HG03457 (cell line): Measurements from ENCODE around the gene KIZ.

ENCODE experiments used
- ATAC-seq: cut with Tn5 transposase; IDR thresholded peaks from one replicate; pipeline ENCODE4 v1.9.1; 2021; ENCODE audit warnings: moderate number of reproducible peaks; ENCODE audit not compliant: unreplicated experiment

Gene KIZ, protein sequence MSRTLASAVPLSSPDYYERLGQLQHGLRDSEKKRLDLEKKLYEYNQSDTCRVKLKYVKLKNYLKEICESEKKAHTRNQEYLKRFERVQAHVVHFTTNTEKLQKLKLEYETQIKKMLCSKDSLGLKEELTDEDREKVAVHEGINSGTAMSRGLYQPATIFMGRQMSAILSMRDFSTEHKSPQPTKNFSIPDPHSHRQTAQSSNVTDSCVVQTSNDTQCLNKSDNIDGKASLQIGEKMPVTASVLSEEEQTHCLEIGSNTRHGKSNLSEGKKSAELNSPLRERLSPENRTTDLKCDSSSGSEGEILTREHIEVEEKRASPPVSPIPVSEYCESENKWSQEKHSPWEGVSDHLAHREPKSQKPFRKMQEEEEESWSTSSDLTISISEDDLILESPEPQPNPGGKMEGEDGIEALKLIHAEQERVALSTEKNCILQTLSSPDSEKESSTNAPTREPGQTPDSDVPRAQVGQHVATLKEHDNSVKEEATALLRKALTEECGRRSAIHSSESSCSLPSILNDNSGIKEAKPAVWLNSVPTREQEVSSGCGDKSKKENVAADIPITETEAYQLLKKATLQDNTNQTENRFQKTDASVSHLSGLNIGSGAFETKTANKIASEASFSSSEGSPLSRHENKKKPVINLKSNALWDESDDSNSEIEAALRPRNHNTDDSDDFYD

DNA sequence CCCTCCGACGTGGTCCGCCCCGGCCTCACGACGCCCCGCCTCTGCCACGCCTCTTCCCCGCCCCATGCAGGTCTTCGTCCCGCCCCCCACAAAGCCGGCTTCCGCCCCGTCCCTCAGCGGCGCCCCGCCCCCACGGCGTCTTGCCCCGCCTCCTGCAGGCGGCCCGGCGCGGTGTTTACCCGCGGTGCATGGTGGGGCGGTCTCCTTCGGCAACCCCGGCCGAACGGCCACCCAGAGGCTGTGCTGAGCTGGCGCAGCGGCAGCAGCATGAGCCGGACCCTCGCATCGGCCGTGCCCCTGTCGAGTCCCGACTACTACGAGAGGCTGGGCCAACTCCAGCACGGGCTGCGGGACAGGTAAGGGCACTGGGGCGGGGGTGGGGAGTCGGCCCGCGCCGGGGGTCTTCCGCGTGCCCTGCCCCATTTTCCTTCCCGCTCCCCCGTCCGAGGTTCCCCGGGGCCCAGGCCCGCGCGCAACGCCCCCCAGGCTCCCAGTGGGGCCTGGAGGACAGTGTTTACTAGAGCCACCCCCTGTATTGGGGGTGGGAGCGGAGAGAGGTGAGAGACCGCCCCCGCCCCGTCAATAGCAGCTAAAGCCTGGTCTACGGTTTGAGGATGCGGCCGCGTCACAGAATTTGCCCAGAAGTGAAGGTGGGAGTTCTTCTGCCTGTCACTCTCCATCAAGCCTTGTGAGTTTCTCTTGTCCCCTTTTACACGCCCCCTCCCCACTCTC lies at the start of gene KIZ:
KIZ (plus strand) TSS at position 234 of the 732 bp plus-strand sequence; CDS start at position 268, 34 bp downstream.
- ATAC-seq, result peak; percentile 97

DNA sequence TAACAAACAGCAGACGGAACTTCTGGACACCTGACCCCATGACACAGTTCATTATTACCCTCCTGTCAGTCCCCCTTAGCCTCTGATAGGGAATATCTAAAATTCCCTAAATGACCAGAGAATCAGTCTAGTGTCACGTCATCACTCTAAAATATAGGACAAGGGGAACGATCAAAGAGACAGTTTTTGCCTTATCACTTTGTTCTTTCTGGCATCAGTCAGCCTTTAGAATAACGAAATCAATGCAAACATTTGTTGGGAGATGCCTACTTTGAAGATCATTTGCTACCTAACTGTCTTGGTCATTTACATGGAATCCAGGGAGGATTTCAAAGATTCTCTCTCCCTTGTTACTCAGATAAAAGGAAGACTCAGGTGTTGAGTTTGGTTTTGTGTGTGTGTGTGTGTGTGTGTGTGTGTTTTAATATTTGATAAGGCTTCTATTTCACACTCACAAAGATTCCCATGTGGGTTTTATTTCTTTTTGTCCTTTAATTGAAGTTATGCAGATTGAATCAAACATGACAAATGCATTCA lies 48.0 kb upstream of the KIZ start:
- no peak for ATAC-seq

DNA sequence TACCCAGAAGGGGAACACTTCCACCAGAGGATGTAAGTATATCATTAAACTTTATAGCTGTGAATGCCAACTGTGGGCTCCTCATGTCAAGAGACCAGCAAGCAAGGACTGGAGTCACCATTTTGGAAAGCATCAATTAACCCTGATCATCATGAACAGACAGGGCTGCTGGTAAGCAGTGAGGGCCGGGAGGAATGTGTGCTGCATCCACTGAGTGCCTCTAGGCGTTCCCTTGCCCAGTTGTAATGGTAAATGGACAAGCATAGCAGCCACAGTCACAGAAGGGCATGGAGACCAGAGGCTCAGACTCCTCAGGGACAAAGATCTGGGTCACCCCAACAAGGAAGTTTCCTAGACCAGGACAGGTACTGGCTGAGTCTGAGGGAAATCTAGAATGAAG lies 43.3 kb upstream of the KIZ start:
- no peak for ATAC-seq

DNA sequence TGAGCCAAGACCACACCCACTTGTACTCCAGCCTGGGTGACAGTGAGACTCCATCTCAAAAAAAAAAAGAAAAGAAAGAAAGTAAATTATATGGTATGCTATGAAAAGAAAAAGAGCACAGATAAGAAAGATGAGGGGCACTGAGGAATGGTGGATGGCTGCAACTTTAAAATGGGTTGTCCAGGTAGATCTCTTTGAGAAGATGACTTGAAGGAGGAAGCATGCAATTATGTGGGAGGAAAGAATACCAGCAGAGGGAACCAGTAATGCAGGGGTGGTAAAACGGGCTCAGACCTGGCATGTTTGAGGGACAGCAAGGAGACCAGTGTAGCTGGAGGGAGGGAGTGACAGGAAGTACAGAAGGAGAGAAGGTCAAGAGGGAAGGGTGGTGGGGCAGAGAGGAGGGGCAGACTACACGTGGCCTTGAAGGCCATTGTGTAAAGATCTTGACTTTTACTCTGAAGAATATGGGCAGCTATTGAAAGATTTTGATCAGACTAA lies 42.0 kb upstream of the KIZ start:
- ATAC-seq, result no peak

DNA sequence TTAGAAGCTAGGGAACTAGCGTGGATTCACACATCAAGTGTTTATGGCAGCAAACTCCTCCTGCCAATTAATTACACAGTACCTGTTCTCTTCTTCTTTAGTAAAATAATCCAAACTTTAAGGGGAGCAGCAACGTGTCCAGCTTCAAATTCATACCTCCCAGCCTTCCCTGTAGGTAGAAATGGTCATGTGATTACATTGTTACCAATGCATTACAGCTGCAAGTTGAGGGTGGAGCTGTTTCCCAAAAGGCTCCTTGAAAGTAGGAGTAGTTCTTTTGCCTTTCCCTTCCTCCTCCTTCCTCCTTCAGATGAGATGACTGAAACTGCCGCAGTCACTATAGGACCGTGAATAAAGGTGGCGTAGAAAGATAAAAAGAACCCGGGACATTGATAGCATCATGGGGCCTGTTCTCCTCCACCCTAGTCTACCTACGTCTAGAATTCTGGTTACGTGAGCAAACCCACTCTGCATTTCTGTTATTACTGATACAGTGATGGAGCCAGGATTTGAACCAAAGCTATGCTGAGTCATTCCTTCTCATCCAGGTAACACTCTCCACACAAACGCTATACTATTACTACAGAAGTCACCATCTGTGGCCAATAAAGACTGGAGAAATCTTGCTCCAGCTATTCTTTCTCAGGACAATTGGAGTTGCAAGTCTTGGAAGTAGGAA lies 37.9 kb upstream of the KIZ start:
- no peak for ATAC-seq

DNA sequence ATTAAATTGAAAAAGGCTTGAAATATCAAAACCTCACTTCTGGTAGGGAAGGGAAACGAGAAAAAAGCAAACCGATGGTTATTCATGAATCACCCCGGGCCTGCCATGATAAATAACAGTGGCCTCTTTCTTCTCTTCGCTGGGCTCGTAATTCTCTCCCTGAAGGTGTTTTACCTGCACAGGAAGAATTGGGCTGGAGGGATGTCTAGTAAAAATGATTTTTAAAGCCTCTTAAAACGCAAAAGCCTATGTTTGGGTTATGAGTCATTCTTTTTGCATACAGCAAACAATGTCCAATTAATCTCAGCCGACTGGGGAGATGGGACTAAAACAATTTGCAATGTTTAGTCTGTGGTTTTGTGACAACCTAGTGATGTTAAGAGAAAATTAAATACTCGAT lies 36.5 kb upstream of the KIZ start:
- ATAC-seq, result no peak

DNA sequence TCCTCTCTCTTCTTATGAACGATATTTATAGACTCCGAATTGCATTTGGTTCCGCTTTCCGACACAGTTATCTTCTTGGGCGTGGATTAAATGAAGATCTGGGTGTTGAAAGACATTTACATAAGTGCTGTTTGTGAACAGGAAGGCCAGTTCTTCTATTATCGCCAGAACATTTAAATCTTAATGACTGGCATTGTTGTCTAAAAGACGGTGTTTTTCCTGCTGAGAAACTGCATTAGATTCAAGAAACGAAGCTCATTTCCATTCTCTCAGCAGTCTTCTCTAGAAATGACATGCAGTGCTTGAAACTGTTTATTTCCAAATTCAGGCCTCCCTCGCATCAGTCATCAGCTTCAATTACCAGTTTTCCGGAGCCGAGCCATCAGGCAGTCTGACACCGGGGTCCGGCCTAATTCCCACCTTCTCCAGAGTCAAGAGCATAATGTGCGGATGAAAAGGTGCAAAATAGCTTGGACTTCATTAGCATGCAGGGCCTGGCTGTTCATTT lies 35.7 kb upstream of the KIZ start:
- no peak for ATAC-seq

DNA sequence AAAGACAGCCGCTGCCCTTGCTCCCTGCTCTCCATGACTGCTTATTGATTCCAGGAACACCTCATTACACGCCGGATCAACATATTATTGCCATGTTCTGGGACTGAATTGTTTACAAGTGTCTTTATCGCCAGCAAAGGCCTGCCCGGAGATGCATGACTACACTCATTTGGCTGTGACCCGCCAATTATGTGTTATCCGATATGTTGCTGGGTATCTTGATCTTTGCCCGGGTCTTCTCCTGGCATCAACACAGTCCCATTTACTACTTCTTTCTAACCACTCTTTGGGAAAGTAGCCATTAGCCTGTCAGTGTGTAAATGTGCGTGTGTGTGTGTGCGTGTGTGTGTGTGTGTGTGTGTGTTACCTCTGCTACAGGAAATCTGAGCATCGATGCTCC lies 35.2 kb upstream of the KIZ start:
- no peak for ATAC-seq

DNA sequence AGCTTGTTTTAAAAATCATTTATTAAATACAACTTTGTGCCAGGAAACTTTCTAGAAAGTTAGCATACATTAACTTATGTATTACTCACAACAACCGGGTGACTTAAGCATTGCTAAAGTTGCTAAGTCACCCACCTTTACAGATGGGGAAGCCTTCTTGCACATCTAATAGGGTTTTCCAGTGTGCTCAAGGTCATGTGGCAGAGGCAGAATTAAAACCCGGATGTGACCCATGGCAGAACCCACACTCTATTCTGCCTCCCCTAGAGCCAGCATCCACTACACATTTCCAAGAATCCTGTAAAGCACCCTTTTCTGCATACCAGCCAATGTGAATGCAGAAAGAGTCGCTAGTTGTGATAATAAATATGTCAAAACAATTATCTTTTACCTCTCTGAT lies 33.1 kb upstream of the KIZ start:
- ATAC-seq, result no peak

DNA sequence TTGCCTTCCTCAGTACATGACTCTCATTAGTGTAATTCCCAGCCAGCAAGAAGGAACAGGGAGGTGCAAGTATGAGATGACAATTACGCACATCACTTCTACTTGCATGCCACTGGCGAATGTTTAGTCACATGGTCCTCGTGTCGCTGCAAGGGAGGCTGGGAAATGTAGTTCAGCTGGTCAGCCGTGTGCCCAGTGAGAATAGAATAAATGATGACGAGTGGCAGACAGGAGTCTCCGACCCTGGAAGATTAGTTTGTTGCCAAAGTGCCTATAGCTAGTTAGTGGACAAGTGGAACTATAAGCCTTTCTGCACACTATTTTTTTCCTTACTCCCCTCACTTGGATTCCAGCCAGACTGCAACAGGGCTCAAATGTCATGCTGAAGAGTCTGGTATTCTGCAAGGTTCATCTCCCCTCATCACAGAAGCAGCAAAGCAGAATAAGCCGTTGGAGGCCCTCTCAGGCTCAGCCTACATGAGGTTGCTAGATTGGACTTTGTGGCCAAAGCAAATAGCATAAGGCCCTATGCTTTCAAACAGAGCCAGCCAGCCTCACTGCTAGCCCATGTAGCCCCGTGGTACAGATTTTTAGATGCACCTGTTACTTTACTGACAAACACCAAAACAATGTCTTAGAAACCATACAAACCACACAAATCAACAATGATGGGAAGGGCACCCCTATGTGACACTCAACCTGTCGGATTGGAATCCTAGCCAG lies 29.4 kb upstream of the KIZ start:
- no peak for ATAC-seq

DNA sequence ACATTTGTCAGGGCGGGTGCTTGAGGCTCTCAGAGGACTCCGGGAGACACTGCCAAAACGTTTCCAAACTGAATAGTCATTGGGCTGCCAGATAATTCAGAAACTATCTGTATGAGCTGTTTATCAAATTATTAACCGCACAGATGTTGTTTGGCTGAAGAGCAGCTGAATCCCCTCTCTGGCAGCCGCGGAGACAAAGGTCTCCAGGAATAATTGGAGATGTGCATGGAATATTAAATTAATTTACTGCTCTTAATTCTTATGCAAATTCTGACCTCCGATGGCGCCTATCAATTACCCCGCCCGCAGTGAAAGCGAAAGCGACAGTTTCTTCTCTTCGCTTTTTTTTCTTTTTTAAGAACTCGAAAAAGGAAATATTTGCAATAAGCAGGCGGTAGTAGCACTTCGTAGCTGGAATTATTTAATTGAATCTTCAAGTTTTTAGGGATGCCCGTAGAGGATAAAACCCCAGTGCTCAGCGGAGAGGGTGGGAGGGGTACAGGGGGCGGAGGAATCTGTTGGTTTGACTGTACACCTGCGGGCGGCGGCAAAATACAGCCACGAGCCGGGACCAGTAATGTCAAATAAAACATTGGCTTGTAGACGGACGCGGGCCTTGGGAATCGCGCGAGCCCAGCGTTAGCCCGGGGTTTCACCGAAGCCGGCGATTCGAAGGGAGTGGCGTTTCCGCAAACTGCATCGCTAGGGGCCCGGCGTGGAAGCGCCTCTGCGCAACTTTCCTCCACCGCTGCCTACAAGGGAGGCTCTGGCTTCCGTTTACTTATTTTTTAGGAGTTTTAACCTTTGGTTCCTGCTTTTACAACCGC lies 25.9 kb upstream of the KIZ start:
- no peak for ATAC-seq

DNA sequence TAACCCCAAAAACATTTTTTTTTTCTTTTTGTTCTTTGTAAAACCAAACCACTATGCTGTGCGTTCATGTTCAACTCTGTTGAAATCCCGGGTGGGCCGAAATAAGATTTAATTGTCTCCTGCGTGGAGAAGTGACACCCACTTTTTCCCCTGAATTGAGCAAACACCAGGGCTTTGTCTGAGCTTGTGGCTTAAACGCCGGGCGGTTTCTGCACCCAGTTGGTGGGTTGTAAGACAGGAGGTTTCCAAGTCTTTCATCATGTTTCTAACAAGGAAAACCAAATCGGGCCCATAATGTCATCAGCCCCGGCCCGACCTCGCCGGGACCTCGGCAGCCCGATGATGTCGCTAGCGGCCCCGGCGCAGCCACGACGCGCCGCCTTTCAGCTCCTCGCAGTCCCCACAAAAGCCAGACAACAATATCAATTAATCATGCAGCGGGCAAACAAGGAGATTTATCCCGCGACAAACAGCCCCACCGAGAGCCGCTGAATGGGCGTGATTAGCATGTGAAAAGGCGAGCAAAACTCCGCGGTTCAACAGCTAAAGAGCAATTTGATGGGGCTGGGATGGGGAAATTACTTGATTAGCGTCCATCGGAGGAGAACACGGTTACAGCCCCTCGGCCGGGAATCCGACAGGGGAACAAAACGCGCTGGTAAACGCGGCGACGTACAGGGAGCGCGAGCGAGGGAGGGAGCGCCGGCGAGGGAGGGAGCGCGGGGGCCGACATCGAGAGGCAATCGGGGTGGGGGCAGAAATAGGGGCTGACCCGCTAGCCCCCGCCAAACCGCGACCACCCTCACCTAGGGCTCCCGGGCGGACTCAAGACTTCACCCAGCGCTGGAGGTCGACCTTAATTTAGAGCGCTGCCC lies 25.1 kb upstream of the KIZ start:
- ATAC-seq, result no peak

DNA sequence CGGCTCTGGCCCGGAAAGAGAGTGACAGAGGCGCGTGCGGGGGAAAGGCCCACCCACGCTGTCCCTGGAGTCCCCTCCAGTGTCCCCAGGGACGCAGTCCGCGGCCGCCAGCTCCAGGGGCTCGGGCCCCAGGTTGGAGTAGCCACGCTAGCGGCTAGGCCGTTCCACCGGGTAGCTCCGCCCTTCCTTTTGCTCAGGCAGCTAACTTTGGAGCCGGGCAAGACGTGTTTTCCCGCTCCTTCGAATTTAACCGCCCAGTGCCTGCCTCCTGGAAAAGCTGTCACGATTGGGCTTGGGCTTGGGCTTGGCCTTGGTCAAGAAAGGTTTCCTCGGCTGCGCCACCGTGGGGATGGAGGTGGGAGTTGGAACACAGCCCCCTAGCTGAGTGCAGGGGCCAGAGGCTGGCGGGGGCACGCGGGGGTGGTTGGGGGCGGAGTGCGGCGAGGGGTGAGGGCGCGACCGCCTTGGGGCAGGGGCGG lies 24.4 kb upstream of the KIZ start:
- ATAC-seq, result no peak

DNA sequence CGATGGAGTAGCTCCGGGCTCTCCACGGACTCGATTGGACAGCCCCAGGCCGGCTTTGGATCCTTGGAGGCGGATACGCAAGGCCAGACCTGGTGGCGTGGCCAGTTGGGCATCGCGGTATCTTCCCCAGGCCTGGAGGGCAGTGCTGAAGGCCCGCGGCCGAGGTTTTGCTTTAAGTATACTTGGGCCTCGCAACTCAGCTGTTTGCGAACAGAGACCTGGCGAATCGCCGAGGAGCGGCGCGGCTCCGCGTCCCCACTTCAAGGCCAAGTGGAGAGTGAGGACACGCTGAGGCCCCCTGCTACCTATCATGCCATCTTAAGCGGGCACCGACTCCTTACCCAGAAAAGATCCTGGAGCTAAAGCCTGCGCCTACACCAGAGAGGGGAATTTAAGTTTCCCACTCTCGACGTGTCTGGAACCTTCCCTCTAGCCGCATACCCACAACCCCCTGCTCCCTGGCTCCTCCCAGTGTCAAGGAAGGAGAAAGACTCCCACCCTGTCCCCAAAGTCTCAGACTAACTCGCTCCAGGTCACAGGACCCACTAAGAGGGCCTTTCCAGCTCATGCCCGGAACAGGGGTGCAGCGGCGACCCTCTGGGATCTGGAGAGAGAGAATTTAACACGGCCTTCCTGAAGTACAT lies 23.8 kb upstream of the KIZ start:
- no peak for ATAC-seq

DNA sequence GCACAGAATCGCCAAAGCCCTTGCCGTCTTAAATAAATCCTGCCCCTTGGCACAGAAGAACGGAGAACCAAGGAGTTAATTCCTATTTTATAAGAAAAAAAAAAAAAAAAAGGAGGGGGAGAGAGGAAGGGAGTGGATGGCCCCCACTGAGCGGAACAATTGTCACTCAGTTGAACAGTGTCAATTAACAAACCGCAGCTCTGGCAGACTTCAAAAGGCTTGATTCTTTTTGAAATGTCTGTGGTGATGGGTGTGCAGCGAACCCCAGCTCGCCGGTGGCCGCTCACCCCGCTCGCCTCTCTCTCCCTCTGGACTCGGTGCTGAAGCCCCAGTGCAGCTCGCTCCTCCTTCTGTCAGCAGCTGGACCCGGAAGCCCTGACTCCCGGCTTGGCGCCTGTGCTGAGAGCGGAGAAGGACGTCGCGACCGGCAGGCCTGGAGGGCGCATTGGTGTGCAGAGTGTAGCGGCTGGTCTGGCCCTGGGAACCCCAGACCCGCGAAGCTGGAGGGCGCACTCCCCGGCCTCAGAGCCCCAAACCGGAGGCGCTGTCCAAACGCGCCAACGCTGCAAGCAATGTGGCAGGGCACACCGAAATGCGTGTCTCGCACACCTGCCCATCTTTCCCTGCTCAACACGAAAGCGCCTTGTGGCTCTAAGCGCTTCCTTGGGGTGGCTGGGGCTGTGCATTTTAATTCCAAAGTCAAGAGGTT lies 23.1 kb upstream of the KIZ start:
- no peak for ATAC-seq

DNA sequence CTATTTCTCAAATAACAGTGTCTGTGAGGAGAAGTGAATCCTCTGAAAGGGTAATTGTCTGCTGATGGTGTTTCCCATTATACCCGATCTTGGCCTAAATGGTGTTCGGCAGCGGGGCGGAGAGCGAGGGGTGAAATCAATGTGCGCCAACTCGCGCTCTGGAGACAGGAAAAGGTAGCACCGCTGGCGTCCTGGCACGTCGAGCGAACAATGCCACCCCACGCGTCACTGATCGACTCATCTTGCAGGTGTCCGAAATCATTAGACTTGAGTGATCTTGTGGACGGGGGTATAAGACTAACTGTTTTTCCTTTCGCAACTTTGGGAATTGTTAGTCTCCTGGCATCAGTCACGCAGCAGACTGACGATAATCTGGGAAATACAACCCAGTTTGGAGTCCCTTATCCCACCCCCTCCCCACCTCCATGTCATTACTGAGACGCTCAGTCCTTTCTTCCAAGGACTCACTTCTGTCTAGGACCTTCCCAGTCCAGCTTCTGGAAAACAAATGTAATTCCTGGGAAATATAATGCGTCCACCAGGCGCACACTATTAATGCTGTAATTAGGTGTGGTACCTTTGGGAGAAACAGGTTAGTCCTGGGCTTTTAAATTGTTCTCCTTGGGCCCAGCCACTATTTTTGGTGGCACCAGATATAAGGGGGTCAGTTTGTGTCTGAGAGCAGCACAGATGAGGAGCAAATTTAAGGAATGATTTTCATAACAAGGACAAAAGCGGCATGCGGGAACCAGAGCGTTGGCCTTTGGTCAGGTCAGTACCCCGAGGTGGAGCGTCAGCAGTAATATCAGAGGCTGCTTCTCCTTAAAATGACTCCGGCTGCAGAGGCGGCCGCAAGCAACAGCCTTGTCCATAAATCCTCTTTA lies 22.1 kb upstream of the KIZ start:
- no peak for ATAC-seq
